Esophagus squamous epithelium (tissue), 4 donors: Measurements from ENCODE around the gene SRPK1.

Experiments
- CTCF ChIP-seq, 6 experiments: fragments of 450-650 bp in 4 of 6; fragments of 200-600 bp in 2 of 6; sonication (generic) in 2 of 6; IDR thresholded peaks; one replicate each; pipeline ENCODE4 v1.5.1; 2016 to 2019; ENCODE audit warnings: antibody characterized with exemption in 6 of 6, mild to moderate bottlenecking in 4 of 6, moderate library complexity in 4 of 6
- POLR2A ChIP-seq, 4 donors: fragments of 450-650 bp; IDR thresholded peaks; one replicate each; pipeline ENCODE4 v1.6.1; 2017; ENCODE audit warnings: antibody characterized with exemption in 4 of 4, mild to moderate bottlenecking in 4 of 4, moderate library complexity in 3 of 4

DNA sequence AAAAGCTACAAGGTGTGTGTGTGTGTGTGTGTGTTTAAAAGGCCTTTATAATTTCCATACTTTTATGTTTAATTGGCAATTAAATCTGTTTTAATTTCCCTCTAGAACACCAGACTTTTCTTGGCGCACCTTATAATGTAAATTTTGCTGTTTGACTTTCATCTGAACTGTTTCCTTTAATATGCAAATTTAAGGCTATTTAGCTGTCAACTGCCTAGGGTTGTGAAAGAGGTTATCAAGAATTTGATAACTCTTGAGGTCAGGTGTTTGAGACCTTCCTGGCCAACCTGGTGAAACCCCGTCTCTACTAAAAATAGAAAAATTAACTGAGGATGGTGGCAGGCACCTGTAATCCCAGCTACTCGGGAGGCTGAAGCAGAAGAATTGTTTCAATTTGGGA lies 119.8 kb downstream of the SRPK1 start:
- no peak for TF ChIP-seq CTCF (IDR thresholded peaks at IDR 0.05)
- TF ChIP-seq POLR2A (IDR thresholded peaks at IDR 0.05) = no peak
